Bronchial epithelial cell (primary cell): ENCODE measurements around the gene OR51B5. TPM values are rescaled to one million over a fixed set of nuclear protein-coding genes. Genes with fewer than 3 reads are reported as not detected.
"Not testable (repeated sequence)": the region's sequence is repeated elsewhere in the genome, so short reads cannot be mapped to it uniquely, and the experiment has no call there.

Experiments used
- DNase-seq: peaks from one replicate; pipeline ENCODE4 v3.0.0-alpha.2; 2010; ENCODE audit warnings: low read depth
- FAIRE-seq: peaks from 2 replicates; lab custom pipeline; 2011; peaks lifted over from hg19 to GRCh38; lab: Jason Lieb, UNC
- H3K27me3 ChIP-seq: 2 replicates; pipeline ENCODE4 v1.5.1; 2011; ENCODE audit warnings: low read length; ENCODE audit not compliant: control insufficient read depth, insufficient read depth
- H3K36me3 ChIP-seq: 2 replicates; pipeline ENCODE4 v1.5.1; 2011; ENCODE audit warnings: low read length; ENCODE audit not compliant: control insufficient read depth, insufficient read depth
- H3K4me3 ChIP-seq: 2 replicates; pipeline ENCODE4 v1.5.1; 2011; ENCODE audit warnings: mild to moderate bottlenecking, low read depth, low read length, control low read depth
- total RNA-seq: library from RNA; depleted of rRNA; stranded (reverse); fragments of >200 nt; gene quantifications from 2 replicates; pipeline ENCODE4 v1.2.1, GENCODE V29; 2014
- TF ChIP-seq, protein P1 (sequence below): IDR thresholded peaks from 2 replicates; pipeline ENCODE4 v1.5.1; 2011; ENCODE audit warnings: mild to moderate bottlenecking, moderate library complexity, low read length, control low read depth, inconsistent platforms; ENCODE audit not compliant: insufficient read depth, severe bottlenecking

The OR51B5 gene
- total RNA-seq, 1 donor from 2014 or later = not detected

DNA sequence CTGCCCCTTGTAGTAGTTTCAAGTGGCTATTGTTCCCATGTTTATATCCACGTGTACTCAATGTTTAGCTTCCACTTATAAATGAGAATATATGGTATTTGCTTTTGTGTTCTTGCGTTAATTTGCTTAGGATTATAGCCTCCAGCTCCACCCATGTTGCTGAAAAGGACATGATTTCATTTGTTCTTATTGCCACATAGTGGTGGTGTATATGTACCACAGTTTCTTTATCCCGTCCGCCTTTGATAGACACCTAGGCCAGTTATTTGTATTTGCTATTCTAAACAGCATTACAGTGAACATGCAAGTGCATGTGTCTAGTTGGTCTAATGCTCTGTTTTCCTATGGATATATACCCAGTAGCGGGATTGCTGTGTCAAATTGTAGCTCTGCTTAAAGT lies 26.0 kb downstream of the OR51B5 start:
- Histone ChIP-seq H3K36me3 (no peaks in the 10 kb centered on the region), H3K4me3 (no peak overlapping the region), H3K27me3 (no peaks in the 10 kb centered on the region)
- FAIRE-seq (no peak), DNase-seq (peak; percentile 15)
- TF ChIP-seq, protein P1, sequence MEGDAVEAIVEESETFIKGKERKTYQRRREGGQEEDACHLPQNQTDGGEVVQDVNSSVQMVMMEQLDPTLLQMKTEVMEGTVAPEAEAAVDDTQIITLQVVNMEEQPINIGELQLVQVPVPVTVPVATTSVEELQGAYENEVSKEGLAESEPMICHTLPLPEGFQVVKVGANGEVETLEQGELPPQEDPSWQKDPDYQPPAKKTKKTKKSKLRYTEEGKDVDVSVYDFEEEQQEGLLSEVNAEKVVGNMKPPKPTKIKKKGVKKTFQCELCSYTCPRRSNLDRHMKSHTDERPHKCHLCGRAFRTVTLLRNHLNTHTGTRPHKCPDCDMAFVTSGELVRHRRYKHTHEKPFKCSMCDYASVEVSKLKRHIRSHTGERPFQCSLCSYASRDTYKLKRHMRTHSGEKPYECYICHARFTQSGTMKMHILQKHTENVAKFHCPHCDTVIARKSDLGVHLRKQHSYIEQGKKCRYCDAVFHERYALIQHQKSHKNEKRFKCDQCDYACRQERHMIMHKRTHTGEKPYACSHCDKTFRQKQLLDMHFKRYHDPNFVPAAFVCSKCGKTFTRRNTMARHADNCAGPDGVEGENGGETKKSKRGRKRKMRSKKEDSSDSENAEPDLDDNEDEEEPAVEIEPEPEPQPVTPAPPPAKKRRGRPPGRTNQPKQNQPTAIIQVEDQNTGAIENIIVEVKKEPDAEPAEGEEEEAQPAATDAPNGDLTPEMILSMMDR = no peak

DNA sequence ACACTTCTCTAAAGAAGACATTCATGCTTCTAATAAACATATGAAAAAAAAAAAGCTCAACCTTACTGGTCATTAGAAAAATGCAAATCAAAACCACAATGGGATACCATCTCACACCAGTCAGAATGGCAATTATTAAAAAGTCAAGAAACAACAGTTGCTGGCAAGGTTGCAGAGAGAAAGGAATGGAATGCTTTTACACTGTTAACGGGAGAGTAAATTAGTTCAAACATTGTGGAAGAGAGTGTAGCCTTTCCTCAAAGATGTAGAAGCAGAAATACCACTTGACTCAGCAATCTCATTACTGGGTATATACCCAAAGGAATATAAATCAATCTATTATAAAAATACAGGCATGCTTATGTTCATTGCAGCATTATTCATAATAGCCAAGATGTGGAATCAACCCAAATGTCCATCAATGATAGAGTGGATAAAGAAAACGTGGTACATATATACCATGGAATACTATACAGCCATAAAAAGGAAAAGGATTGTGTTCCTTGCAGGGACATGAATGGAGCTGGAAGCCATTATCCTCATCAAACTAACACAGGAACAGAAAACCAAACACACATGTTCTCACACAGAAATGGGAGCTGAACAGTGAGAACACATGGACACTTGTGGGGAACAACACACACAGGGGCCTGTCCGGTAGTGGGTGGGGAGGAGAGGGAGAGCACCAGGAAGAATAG lies 29.8 kb downstream of the OR51B5 start:
- not testable (repeated sequence) for H3K36me3 ChIP-seq, FAIRE-seq, DNase-seq, H3K27me3 ChIP-seq, H3K4me3 ChIP-seq

GRCh38 chr11:5310423-5310822 lies 32.9 kb downstream of the OR51B5 start:
- FAIRE-seq (no peak), DNase-seq (no peak)
- Histone ChIP-seq H3K36me3 (no peaks in the 10 kb centered on the region), H3K4me3 (no peak overlapping the region), H3K27me3 (no peaks in the 10 kb centered on the region)
- TF ChIP-seq, protein P1 = no peak

GRCh38 chr11:5307256-5308019 lies 35.9 kb downstream of the OR51B5 start:
- TF ChIP-seq, protein P1 = no peak
- DNase-seq (no peak), FAIRE-seq (no peak)
- H3K27me3 ChIP-seq = no peaks in the 10 kb centered on the region
- H3K36me3 ChIP-seq = no peaks in the 10 kb centered on the region
- H3K4me3 ChIP-seq = no peak overlapping the region

- TF ChIP-seq, protein P1 = no peak
- FAIRE-seq = no peak
- Histone ChIP-seq H3K36me3 (no peaks in the 10 kb centered on the region), H3K27me3 (no peaks in the 10 kb centered on the region), H3K4me3 (no peak overlapping the region)
- no peak for DNase-seq
These were observed 39.3 kb downstream of the OR51B5 start for GRCh38 chr11:5304046-5304445.

GRCh38 chr11:5303626-5304025 lies 39.7 kb downstream of the OR51B5 start:
- DNase-seq (no peak), FAIRE-seq (no peak)
- no peak overlapping the region for H3K4me3 ChIP-seq
- H3K27me3 ChIP-seq = no peaks in the 10 kb centered on the region
- no peaks in the 10 kb centered on the region for H3K36me3 ChIP-seq
- TF ChIP-seq, protein P1 = no peak
